GM12878 (cell line): Measurements from ENCODE around the gene SRP68. TPM values are rescaled to one million over a fixed set of nuclear protein-coding genes. Genes with fewer than 3 reads are reported as not detected.

Source experiments
- ATAC-seq: fragments of 200-7000 bp; cut with Tn5 transposase; 3 replicates; pipeline ENCODE4 v1.9.1; 2020; ENCODE audit warnings: mild to moderate bottlenecking, moderate library complexity
- BruUV-seq: library from RNA; stranded (reverse); fragments of 400-500 nt; replicated peaks from 2 replicates; lab custom pipeline; 2021; lab: Mats Ljungman, UMichigan
- CTCF ChIA-PET: fragments of 300-600 bp; sonication (Branson Sonifier 250); formaldehyde crosslinking; extraction: SDS; loops from one replicate; lab custom pipeline; 2021; ENCODE audit warnings: inconsistent platforms; lab: Yijun Ruan, JAX
- POLR2A ChIA-PET: fragments of 350-600 bp; formaldehyde crosslinking; extraction: SDS; loops from one replicate; lab custom pipeline; 2021; ENCODE audit warnings: inconsistent platforms; lab: Charles Lee
- RAD21 ChIA-PET: fragments of 300-600 bp; sonication (Branson Sonifier 250); formaldehyde crosslinking; loops from one replicate; lab custom pipeline; 2023; ENCODE audit warnings: antibody characterized with exemption; ENCODE audit not compliant: unreplicated experiment; lab: Charles Lee
- SMC1A ChIA-PET: fragments of 300-600 bp; sonication (Branson Sonifier 250); formaldehyde crosslinking; loops from one replicate; lab custom pipeline; 2023; ENCODE audit not compliant: unreplicated experiment, uncharacterized antibody; lab: Charles Lee
- DNase-seq: peaks from one replicate; pipeline ENCODE4 v3.0.0-alpha.2; 2011; ENCODE audit warnings: low read depth, low spot score
- FAIRE-seq: peaks from 3 replicates; lab custom pipeline; 2011; peaks lifted over from hg19 to GRCh38; lab: Jason Lieb, UNC
- H2AFZ ChIP-seq: 2 replicates; pipeline ENCODE4 v1.6.0; 2011; ENCODE audit warnings: low read depth, low read length, control low read depth; ENCODE audit not compliant: control insufficient read depth
- H3K27ac ChIP-seq: 2 replicates; pipeline ENCODE4 v1.5.1; 2011; ENCODE audit warnings: control low read depth; ENCODE audit not compliant: control insufficient read depth, insufficient read depth
- H3K27me3 ChIP-seq, 2 experiments: replicated peaks in 1 of 2; 2 replicates each; pipeline versions ENCODE4 v1.6.0 to v1.6.1; 2011; ENCODE audit warnings: low read length in 1 of 2; ENCODE audit not compliant: control insufficient read depth in 2 of 2, insufficient read depth in 2 of 2
- H3K36me3 ChIP-seq, 2 experiments: 2 replicates each; pipeline ENCODE4 v1.5.1; 2011; ENCODE audit warnings: low read length in 1 of 2; ENCODE audit not compliant: control insufficient read depth in 2 of 2, insufficient read depth in 2 of 2
- H3K4me1 ChIP-seq: 2 replicates; pipeline ENCODE4 v1.6.1; 2011; ENCODE audit warnings: mild to moderate bottlenecking, low read length, moderate library complexity, mixed read lengths; ENCODE audit not compliant: control insufficient read depth, insufficient read depth
- H3K4me2 ChIP-seq: 2 replicates; pipeline ENCODE4 v1.6.0; 2011; ENCODE audit warnings: control low read depth; ENCODE audit not compliant: control insufficient read depth, insufficient read depth
- H3K4me3 ChIP-seq: fragments of 200-600 bp; sonication (generic); 2 replicates; pipeline ENCODE4 v1.5.1; 2016
- H3K79me2 ChIP-seq: 2 replicates; pipeline ENCODE4 v1.6.0; 2011; ENCODE audit warnings: low read length; ENCODE audit not compliant: control insufficient read depth, insufficient read depth
- H3K9ac ChIP-seq: 2 replicates; pipeline ENCODE4 v1.8.0; 2011; ENCODE audit warnings: low read length, control low read depth, mixed read lengths; ENCODE audit not compliant: control insufficient read depth, insufficient read depth
- H3K9me3 ChIP-seq: replicated peaks from 3 replicates; pipeline ENCODE4 v1.5.1; 2011; ENCODE audit warnings: mild to moderate bottlenecking, low read length; ENCODE audit not compliant: control insufficient read depth, insufficient read depth
- H4K20me1 ChIP-seq: 2 replicates; pipeline ENCODE4 v1.6.0; 2011; ENCODE audit not compliant: control insufficient read depth, insufficient read depth
- FOS ChIP-seq: IDR thresholded peaks from 3 replicates; pipeline ENCODE4 v1.6.1; 2011; ENCODE audit warnings: borderline replicate concordance; ENCODE audit not compliant: insufficient read length; ENCODE audit errors: extremely low read depth
- MTA3 ChIP-seq: IDR thresholded peaks from 2 replicates; pipeline ENCODE4 v1.6.1; 2012; ENCODE audit warnings: low read length, inconsistent platforms, borderline replicate concordance
- RAD21 ChIP-seq: IDR thresholded peaks from 2 replicates; pipeline ENCODE4 v1.6.1; 2011; ENCODE audit warnings: mild to moderate bottlenecking, low read depth, low read length, moderate library complexity; ENCODE audit not compliant: insufficient read depth
- SP1 ChIP-seq: IDR thresholded peaks from one replicate; pipeline ENCODE4 v1.6.1; 2011; ENCODE audit warnings: low read depth, low read length
- WGBS: methylation state at CpG from one replicate; pipeline ENCODE4 v1.1.6; 2016; ENCODE audit warnings: low lambda C conversion rate; ENCODE audit not compliant: insufficient replicate concordance, insufficient coverage; ENCODE audit errors: missing lambda C conversion rate; 5-methylcytosine and 5-hydroxymethylcytosine counted together
- in situ Hi-C: fragments of 300-500 bp; cut with MboI; formaldehyde crosslinking; loops from 9 replicates; pipeline ENCODE4 v1.14.3; 2018; ENCODE audit warnings: mixed read lengths
- intact Hi-C: fragments of 100-400 bp; cut with micrococcal nuclease; formaldehyde crosslinking; loops from one replicate; pipeline ENCODE4 v1.14.2; 2022; ENCODE audit not compliant: unreplicated experiment
- polyA plus RNA-seq, 11 experiments: library from polyadenylated mRNA; depleted of rRNA in 4 of 11; unstranded in 6 of 11; stranded (reverse) in 5 of 11; fragments of >200 nt; fragmentation: Nextera tagmentation in 4 of 11; fragmentation: Illumina TruSeq in 1 of 11; extraction: Ambion mirVana in 4 of 11; extraction: Trizol in 1 of 11; gene quantifications; 1 replicate in 1 of 11; 2 replicates in 10 of 11; pipeline versions ENCODE4 v1.2.1 to v1.2.3, GENCODE V29; 2011 to 2016; ENCODE audit warnings: inconsistent platforms in 2 of 11, missing spikeins in 2 of 11, low read depth in 1 of 11
- total RNA-seq, 4 experiments: library from RNA; depleted of rRNA in 3 of 4; stranded (reverse); fragments of >200 nt in 3 of 4; fragmentation: Illumina TruSeq in 1 of 4; extraction: Trizol in 1 of 4; gene quantifications; 2 replicates each; pipeline versions ENCODE4 v1.2.1 to v1.2.3, GENCODE V29; 2013 to 2021

The SRP68 gene
- total and polyA plus RNA-seq, 10 of the 15 experiments (the other 5 are each of a cell fraction or from before 2014, with no cell fraction given) = 24.7 to 89.7 (median 62.7) TPM

DNA sequence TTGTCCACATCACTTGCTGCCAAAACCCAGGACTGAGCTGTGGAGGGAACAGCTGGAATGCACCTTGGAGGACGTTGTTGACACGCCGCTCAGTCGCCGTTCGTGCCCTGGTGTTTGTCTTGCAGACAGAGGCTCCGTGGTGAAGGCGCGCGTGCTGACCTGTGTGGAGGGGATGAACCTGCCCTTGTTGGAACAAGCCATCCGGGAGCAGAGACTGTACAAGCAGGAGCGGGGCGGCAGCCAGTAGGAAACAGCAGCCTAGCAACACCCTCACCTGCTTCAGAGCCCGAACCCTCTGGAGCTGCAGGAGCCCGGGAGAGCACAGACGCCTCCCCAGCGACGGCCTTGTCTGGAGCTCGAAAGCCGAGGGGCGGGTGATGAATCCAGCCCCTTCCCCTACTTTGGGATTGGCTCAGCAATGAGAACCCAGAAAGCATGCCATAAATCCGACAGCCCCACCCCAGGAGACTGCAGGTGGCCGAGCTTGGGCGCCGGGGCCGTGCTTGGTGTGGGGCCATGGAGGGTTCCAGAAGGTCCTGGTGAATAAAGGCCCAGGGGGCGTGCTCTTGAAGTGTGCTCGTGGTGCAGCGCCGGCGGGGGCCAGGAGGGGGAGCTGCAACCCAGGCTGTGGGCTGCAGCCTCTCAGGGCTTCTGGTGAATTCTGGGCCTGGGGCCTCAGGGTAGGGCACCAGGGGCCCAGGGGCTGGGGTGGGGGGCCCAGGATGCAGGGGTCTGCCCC lies 72.1 kb downstream of the SRP68 start (continued):
- TF ChIP-seq RAD21 = peak; percentile 54

DNA sequence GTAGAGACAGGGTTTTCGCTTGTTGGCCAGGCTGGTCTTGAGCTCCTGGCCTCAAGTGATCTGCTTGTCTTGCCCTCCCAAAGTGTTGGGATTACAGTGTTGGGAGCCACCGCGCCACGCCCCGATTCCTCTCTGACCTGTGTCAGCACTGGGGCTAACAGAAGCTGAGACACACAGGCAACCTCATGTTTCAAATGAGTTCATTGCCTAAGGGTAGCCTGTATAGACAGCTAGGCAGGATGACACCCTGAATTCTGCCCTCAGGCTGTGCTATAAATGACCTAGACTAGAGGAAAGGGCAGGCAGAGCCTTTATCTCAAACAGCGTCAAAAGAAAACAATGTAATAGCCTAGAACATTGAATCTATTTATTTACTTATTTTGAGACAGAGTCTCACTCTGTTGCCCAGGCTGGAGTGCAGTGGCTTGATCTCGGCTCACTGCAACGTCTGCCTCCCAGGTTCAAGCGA lies 74.0 kb downstream of the SRP68 start:
- POLR2A ChIA-PET = interaction anchor here (0.9 to 1.4 kb wide), 5 partner anchors 15 to 218 kb away, joined by 3 to 7 read pairs (median 3); partner anchors contain the start of gene FBF1
- 97% methylated on average over 9 of the region's 9 CpGs for WGBS
- FAIRE-seq = no peak

More for the DNA sequence above, 74.0 kb downstream of the SRP68 start:
- ChIA-PET SMC1A (interaction anchor here (1.7 kb wide), 1 partner anchor 17 kb away, joined by 10 read pairs; no protein-coding TSS in a partner anchor), CTCF (interaction anchor here (0.6 to 10.7 kb wide), 10 partner anchors 10 to 140 kb away, joined by 3 to 70 read pairs (median 5); partner anchors contain the start of genes ACOX1, MRPL38 and TEN1), RAD21 (interaction anchor here (0.7 to 2.5 kb wide), 3 partner anchors 10 to 57 kb away, joined by 3 to 11 read pairs (median 8); partner anchors contain the start of genes ACOX1, FBF1 and TEN1)
- ATAC-seq (no peak), DNase-seq (no peak)
- Histone ChIP-seq H2AFZ (no peak overlapping the region), H3K4me2 (no peak overlapping the region), H3K4me3 (no peak overlapping the region), H3K27ac (no peak overlapping the region), H3K79me2 (no peaks in the 10 kb centered on the region), H3K36me3 (peaks cover 3% of the 10 kb centered on the region in 2 experiments; a peak in 2 of 4 replicates), H4K20me1 (no peaks in the 10 kb centered on the region), H3K9ac (no peak overlapping the region), H3K27me3 (no peaks in the 10 kb centered on the region), H3K4me1 (peaks cover 16% of the 10 kb centered on the region), H3K9me3 (no peaks in the 10 kb centered on the region)
- in situ Hi-C loops = no loop called here
- TF ChIP-seq MTA3 (no peak), SP1 (no peak), FOS (no peak)
- intact Hi-C loops = loop anchor here (5.0 kb wide), 1 partner anchor 56 kb away; the partner anchor contains the start of gene FBF1
- BruUV-seq = no TSS peak
